OCI-LY3 (cell line): Measurements from ENCODE around the gene MORF4L1.

Experiments
- EZH2phosphoT487 ChIP-seq: fragments of 200-600 bp; shearing (Covaris generic); IDR thresholded peaks from 2 replicates; pipeline ENCODE4 v1.6.1; 2018; ENCODE audit warnings: antibody characterized with exemption, mixed run types, low read depth
- TF ChIP-seq, protein P1 (sequence below): fragments of 200-600, 300-600 bp; sonication (generic); IDR thresholded peaks from 2 replicates; pipeline ENCODE4 v1.5.1; 2014; ENCODE audit warnings: antibody characterized with exemption, low read length, low read depth

DNA sequence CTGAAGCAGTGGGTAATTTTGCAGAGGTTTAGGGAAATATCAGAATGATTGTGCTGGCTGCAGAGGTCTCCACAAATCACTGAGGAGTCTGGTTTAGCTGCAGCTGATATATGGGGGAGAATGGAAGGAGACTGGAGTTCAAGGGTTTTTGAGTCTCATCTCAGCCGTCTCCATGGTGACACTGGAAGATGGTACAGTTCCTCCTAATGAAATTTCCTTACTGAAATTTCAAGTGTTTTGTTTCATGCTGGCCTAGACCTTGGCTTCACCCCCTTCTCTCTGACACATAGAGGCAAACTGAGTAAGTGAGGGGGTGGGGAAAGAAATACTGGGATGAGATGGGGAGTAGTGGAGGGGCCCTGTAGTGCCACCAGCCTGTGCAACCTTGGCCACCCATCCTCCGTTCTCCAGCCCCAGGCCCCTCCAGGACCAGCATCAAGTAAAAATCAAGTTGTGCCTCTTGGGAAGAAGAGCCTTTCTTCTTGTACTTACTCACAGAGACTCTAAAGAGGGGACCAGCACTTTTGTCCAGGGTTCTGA is 17.8 kb upstream of the MORF4L1 start:
- TF ChIP-seq, protein P1, sequence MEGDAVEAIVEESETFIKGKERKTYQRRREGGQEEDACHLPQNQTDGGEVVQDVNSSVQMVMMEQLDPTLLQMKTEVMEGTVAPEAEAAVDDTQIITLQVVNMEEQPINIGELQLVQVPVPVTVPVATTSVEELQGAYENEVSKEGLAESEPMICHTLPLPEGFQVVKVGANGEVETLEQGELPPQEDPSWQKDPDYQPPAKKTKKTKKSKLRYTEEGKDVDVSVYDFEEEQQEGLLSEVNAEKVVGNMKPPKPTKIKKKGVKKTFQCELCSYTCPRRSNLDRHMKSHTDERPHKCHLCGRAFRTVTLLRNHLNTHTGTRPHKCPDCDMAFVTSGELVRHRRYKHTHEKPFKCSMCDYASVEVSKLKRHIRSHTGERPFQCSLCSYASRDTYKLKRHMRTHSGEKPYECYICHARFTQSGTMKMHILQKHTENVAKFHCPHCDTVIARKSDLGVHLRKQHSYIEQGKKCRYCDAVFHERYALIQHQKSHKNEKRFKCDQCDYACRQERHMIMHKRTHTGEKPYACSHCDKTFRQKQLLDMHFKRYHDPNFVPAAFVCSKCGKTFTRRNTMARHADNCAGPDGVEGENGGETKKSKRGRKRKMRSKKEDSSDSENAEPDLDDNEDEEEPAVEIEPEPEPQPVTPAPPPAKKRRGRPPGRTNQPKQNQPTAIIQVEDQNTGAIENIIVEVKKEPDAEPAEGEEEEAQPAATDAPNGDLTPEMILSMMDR: no peak
- no peak for TF ChIP-seq EZH2phosphoT487
